A673 (cell line): ENCODE data around the gene PRUNE2.

ENCODE experiments used
- EZH2 ChIP-seq: fragments of 200-600 bp; sonication (generic); IDR thresholded peaks from 2 replicates; pipeline ENCODE4 v1.6.1; 2017; ENCODE audit warnings: borderline replicate concordance, low read depth, mild to moderate bottlenecking, mixed read lengths, antibody characterized with exemption, low read length; ENCODE audit not compliant: poor library complexity, severe bottlenecking
- TF ChIP-seq, protein P1 (sequence below): fragments of 300-800, 200-600 bp; sonication (generic); conservative IDR thresholded peaks from 2 replicates; pipeline ENCODE4 v1.5.1; 2017; ENCODE audit warnings: low read depth, mild to moderate bottlenecking, antibody characterized with exemption, low read length, moderate library complexity, mixed read lengths

DNA sequence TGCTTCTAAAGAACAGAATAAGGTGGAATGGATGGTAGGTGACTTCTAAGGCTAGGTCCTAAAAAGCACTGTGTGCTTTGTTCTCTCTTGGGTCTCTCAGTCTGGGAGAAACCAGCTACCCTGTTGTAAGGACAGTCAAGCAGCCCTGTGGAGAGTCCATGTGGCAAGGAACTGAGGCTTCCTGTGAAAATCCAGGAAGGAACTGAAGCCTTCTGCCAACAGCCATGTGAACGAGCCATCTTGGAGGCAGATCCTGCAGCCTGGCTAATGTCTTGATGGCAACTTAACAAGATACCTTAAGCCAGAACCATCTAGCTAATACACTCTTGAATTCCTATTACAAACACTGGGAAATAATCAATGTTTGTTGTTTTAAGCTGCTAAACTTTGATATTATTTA is 241.8 kb downstream of the PRUNE2 start:
- TF ChIP-seq, protein P1, sequence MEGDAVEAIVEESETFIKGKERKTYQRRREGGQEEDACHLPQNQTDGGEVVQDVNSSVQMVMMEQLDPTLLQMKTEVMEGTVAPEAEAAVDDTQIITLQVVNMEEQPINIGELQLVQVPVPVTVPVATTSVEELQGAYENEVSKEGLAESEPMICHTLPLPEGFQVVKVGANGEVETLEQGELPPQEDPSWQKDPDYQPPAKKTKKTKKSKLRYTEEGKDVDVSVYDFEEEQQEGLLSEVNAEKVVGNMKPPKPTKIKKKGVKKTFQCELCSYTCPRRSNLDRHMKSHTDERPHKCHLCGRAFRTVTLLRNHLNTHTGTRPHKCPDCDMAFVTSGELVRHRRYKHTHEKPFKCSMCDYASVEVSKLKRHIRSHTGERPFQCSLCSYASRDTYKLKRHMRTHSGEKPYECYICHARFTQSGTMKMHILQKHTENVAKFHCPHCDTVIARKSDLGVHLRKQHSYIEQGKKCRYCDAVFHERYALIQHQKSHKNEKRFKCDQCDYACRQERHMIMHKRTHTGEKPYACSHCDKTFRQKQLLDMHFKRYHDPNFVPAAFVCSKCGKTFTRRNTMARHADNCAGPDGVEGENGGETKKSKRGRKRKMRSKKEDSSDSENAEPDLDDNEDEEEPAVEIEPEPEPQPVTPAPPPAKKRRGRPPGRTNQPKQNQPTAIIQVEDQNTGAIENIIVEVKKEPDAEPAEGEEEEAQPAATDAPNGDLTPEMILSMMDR: no peak
- no peak for TF ChIP-seq EZH2
